Measurements from ENCODE around the gene GAPDHS. TPM values are rescaled to one million over a fixed set of nuclear protein-coding genes. Genes with fewer than 3 reads are reported as not detected.

Gene GAPDHS
- total RNA-seq, 1 donor from 2014 or later = not detected

DNA sequence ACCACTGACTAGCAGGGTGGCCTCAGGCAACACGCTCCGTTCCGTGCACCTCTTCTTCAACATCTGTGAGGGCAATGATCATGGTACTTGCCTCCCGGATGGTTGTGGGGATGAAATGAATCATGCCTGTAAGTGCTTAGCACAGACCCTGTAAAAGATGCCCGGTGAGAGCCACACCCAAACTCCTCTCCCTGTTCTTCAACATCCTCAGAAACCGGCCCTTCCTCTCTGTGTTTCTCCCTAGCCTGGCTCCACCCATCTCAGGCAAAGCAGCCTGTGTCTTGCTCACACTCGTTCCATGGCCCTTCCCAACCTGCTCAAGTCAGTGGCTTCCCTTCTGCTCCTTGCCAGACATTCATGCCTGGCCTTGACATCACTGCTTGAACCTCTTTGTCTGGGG is 14.0 kb upstream of the GAPDHS start:
- H3K9me3 Mint-ChIP-seq = no peaks in the 10 kb centered on the region
- ChIA-PET POLR2A (no interaction called here), CTCF (interaction anchor here (2.0 kb wide), 1 partner anchor 9 kb away, joined by 9 read pairs; no protein-coding TSS in a partner anchor)
- TF ChIP-seq, protein P1, sequence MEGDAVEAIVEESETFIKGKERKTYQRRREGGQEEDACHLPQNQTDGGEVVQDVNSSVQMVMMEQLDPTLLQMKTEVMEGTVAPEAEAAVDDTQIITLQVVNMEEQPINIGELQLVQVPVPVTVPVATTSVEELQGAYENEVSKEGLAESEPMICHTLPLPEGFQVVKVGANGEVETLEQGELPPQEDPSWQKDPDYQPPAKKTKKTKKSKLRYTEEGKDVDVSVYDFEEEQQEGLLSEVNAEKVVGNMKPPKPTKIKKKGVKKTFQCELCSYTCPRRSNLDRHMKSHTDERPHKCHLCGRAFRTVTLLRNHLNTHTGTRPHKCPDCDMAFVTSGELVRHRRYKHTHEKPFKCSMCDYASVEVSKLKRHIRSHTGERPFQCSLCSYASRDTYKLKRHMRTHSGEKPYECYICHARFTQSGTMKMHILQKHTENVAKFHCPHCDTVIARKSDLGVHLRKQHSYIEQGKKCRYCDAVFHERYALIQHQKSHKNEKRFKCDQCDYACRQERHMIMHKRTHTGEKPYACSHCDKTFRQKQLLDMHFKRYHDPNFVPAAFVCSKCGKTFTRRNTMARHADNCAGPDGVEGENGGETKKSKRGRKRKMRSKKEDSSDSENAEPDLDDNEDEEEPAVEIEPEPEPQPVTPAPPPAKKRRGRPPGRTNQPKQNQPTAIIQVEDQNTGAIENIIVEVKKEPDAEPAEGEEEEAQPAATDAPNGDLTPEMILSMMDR (IDR thresholded peaks at IDR 0.05) = no peak
- no peaks in the 10 kb centered on the region for H3K36me3 Mint-ChIP-seq (ENCODE audit: low read depth)
- H3K4me3 Mint-ChIP-seq = no peak overlapping the region
- no peaks in the 10 kb centered on the region for H3K4me1 Mint-ChIP-seq
- H3K27me3 Mint-ChIP-seq = peaks cover 20% of the 10 kb centered on the region
- DNase-seq = no peak
- intact Hi-C loops (cut with micrococcal nuclease) = no loop called here
- H3K27ac Mint-ChIP-seq = no peak overlapping the region
- no peak for ATAC-seq (ENCODE audit: low read depth)

DNA sequence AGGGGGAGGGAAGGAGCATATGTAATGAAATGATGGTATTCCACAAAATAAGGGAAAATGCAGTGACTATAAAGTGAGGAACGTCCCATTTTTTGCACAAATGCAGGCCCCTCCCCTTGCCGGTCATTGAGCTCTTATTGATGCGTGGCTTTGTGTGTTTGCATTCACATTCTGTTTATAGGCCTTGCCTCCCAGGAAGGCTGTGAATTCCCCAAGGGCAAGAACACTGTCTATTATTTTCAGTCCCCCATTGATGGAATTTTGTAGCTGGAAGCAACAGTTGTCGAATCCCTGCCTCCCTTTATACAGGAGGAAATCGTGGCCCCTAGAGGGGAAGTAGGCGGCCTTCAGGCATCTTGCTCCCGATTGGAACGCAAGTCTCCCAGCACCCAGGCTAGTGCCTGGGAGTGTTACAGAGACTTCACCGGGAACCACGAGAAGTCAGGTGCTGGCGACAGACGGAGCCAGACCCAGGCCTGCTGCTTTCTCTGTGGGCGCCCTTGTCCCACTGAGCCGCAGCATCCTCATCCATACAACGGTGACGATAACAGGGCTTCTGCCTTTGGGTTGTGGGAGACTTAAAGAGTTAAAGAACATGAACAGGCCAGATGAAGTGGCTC is 12.0 kb upstream of the GAPDHS start:
- no peak for ATAC-seq (ENCODE audit: low read depth)
- H3K36me3 Mint-ChIP-seq (ENCODE audit: low read depth) = no peaks in the 10 kb centered on the region
- DNase-seq = no peak
- H3K4me1 Mint-ChIP-seq = no peaks in the 10 kb centered on the region
- no peak overlapping the region for H3K4me3 Mint-ChIP-seq
- no peak overlapping the region for H3K27ac Mint-ChIP-seq
- POLR2A ChIA-PET = no interaction called here
- TF ChIP-seq, protein P1 (IDR thresholded peaks at IDR 0.05) = no peak
- intact Hi-C loops (cut with micrococcal nuclease) = no loop called here
- no peaks in the 10 kb centered on the region for H3K9me3 Mint-ChIP-seq
- peaks cover 22% of the 10 kb centered on the region for H3K27me3 Mint-ChIP-seq
- CTCF ChIA-PET = interaction anchor here (0.7 to 2.0 kb wide), 2 partner anchors 11 to 26 kb away, joined by 3 to 9 read pairs; no protein-coding TSS in a partner anchor

DNA sequence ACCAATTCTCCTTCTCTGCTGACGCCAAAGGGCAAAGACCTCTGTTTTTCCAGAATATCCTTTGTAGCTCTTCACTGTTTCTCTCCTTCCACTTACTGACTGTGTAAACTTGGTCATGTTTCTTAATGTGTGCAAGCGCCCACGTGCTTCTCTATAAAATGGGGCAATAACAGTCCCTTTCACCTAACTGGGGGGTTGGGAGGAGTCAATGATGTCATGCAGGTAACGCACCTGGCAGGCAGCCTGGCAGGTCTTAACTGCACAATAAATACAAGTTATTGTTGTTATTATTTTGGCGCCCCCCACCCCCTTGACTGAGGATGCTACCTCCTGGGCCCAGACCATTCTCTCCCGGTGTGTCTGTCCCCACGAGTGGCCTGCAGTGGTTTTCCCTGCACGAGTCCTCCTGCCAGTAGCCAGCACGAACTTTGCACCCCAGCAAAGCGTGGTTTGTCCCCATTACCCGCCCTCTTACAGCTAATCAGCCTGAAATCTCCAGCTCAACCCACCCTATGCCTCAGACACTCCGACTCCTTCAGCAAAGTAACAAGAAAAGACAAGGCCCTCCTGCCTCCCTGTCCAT is 10.4 kb upstream of the GAPDHS start:
- H3K9me3 Mint-ChIP-seq = no peaks in the 10 kb centered on the region
- ChIA-PET CTCF (interaction anchor here (0.6 kb wide), 1 partner anchor 60 kb away, joined by 3 read pairs; no protein-coding TSS in a partner anchor), POLR2A (no interaction called here)
- H3K27ac Mint-ChIP-seq = no peak overlapping the region
- peaks cover 28% of the 10 kb centered on the region for H3K27me3 Mint-ChIP-seq
- intact Hi-C loops (cut with micrococcal nuclease) = no loop called here
- ATAC-seq (ENCODE audit: low read depth) (no peak), DNase-seq (no peak)
- TF ChIP-seq, protein P1 (IDR thresholded peaks at IDR 0.05) = no peak
- H3K4me1 Mint-ChIP-seq = no peaks in the 10 kb centered on the region
- no peak overlapping the region for H3K4me3 Mint-ChIP-seq
- H3K36me3 Mint-ChIP-seq (ENCODE audit: low read depth) = no peaks in the 10 kb centered on the region

DNA sequence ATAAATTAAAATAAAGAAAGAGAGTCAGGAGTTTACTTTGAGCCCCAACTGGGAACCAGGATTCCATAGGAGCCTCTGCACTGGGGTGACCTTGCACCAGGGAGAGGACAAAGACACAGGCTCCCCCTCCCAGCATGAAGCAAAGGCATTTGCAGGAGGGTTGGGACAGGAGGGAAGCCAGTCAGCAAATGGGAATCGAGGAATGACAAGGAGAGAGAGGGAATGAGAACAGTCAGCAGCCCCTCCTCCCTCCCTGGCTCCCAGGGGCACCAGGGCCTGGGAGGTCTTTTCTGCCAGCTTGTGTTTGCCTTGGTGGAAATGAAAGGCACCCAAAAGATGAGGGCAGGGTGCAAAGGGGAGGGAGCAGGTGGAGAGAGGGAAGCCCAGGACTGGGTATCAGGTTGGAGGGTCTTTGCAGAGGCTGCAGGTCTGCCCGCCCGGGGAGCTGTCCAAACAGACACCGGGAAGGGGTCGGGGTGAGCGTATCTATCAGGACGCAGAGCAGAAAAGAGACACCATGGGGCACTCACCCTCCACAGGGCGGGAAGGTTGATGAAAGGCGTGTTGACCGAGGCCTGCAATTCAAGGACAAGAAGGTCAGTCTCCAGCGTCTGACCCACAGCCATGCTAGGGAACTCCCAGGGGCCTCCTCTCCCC is 8.9 kb upstream of the GAPDHS start:
- TF ChIP-seq, protein P1 (IDR thresholded peaks at IDR 0.05) = no peak
- Mint-ChIP-seq H3K27ac (no peak overlapping the region), H3K4me1 (no peaks in the 10 kb centered on the region), H3K9me3 (no peaks in the 10 kb centered on the region), H3K27me3 (peaks cover 30% of the 10 kb centered on the region), H3K36me3 (ENCODE audit: low read depth) (no peaks in the 10 kb centered on the region), H3K4me3 (no peak overlapping the region)
- no peak for DNase-seq
- CTCF ChIA-PET = no interaction called here
- no peak for ATAC-seq (ENCODE audit: low read depth)
- POLR2A ChIA-PET = no interaction called here
- intact Hi-C loops (cut with micrococcal nuclease) = no loop called here

DNA sequence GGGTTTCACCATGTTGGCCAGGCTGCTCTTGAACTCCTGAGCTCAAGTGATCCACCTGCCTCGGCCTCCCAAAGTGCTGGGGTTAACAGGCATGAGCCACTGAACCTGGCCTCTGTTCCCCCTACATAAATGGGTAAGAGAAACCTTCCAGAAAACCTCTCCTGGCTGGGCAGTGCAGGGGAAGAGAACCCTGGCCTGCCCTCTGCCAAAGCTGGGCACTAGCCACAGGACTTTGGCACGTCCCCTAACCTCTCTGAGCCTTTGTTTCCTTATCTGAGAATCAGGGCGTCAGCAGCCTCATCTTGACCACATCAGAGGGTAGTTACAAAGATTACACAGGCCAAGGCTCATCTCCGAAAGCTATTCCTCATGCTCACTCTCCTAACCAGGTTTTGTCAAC is 7.4 kb upstream of the GAPDHS start:
- ChIA-PET POLR2A (interaction anchor here (0.6 kb wide), 2 partner anchors 49 to 1310 kb away, joined by 3 to 4 read pairs; no protein-coding TSS in a partner anchor), CTCF (interaction anchor here (0.7 kb wide), 1 partner anchor 16 kb away, joined by 4 read pairs; no protein-coding TSS in a partner anchor)
- intact Hi-C loops (cut with micrococcal nuclease) = no loop called here
- H3K27ac Mint-ChIP-seq = no peak overlapping the region
- no peaks in the 10 kb centered on the region for H3K4me1 Mint-ChIP-seq
- no peaks in the 10 kb centered on the region for H3K36me3 Mint-ChIP-seq (ENCODE audit: low read depth)
- ATAC-seq (ENCODE audit: low read depth) = no peak
- H3K27me3 Mint-ChIP-seq = peaks cover 34% of the 10 kb centered on the region
- no peak overlapping the region for H3K4me3 Mint-ChIP-seq
- no peak for DNase-seq
- TF ChIP-seq, protein P1 (IDR thresholded peaks at IDR 0.05) = no peak
- no peaks in the 10 kb centered on the region for H3K9me3 Mint-ChIP-seq

All from activated B cell treated with CpG ODN at 0.5 μM for 24 hours (primary cell).